A549 treated with ZK216348 at 1 μM for 4 hours (cell line): ENCODE data around the gene OR8B8. TPM values are rescaled to one million over a fixed set of nuclear protein-coding genes. Genes with fewer than 3 reads are reported as not detected.

Experiments used
- total RNA-seq: library from RNA; stranded (reverse); fragments of 200-300 nt; extraction: Qiagen RNA extraction; gene quantifications from 5 replicates; pipeline ENCODE4 v1.2.3, GENCODE V29; 2022; ENCODE audit warnings: low read depth

The OR8B8 gene
- total RNA-seq = not detected in 5 replicates

GRCh38 chr11:124445646-124446150 is at the start of gene OR8B8:
Gene OR8B8 (minus strand): TSS chr11:124445696. CDS start chr11:124441085, 4,611 bp downstream.

GRCh38 chr11:124424384-124424921 is 21.0 kb downstream of the OR8B8 start, which contains the start of gene OR8B4:
Gene OR8B4 (minus strand): TSS chr11:124424871. CDS start chr11:124424871, 0 bp downstream.

GRCh38 chr11:124398924-124399323 is 46.6 kb downstream of the OR8B8 start, which contains the start of gene OR8B3:
Gene OR8B3 (minus strand): TSS chr11:124399024. CDS start chr11:124397351, 1,673 bp downstream.

Other genes with a start within 250 kb of the OR8B8 start
- gene OR8G1, start 204.6 kb downstream of the OR8B8 start, total RNA-seq = not detected in 5 replicates
- not detected in 5 replicates for gene OR8G5, start 189.3 kb downstream of the OR8B8 start, total RNA-seq
- gene OR8D1, start 131.7 kb downstream of the OR8B8 start, total RNA-seq = not detected in 5 replicates
- not detected in 5 replicates for gene OR8D2, start 125.5 kb downstream of the OR8B8 start, total RNA-seq
- gene OR8B2, start 61.2 kb downstream of the OR8B8 start, total RNA-seq = not detected in 5 replicates
- gene OR8B3, start 46.7 kb downstream of the OR8B8 start, total RNA-seq = not detected in 5 replicates
- not detected in 5 replicates for gene OR8B4, start 20.8 kb downstream of the OR8B8 start, total RNA-seq
- not detected in 5 replicates for gene OR8B12, start 98.0 kb upstream of the OR8B8 start, total RNA-seq
- gene OR8A1, start 124.3 kb upstream of the OR8B8 start, total RNA-seq = not detected in 5 replicates
- not detected in 5 replicates for gene PANX3, start 165.7 kb upstream of the OR8B8 start, total RNA-seq
- gene TBRG1, start 177.2 kb upstream of the OR8B8 start, total RNA-seq = 14.5 to 17.7 TPM (median 16.9 TPM) in 5 replicates
- 12.0 to 16.3 TPM (median 13.1 TPM) in 5 replicates for gene SIAE, start 228.0 kb upstream of the OR8B8 start, total RNA-seq
- 15.7 to 43.3 TPM (median 19.0 TPM) in 5 replicates for gene SPA17, start 228.2 kb upstream of the OR8B8 start, total RNA-seq